ENCODE measurements around the gene VIPAS39.

Gene VIPAS39

GRCh38 chr14:77407158-77407557, 50.2 kb downstream of the VIPAS39 start:
- TF ChIP-seq POLR2A (IDR thresholded peaks at IDR 0.05; ENCODE audit: extremely low read depth, insufficient read length): no peak
- no peak for TF ChIP-seq MAX (IDR thresholded peaks at IDR 0.05; ENCODE audit: low read depth, low read length)
- no peak for TF ChIP-seq MYC (IDR thresholded peaks at IDR 0.05; ENCODE audit: low read depth, low read length)
- TF ChIP-seq CTCF (IDR thresholded peaks at IDR 0.05; ENCODE audit: low read depth, low read length): no peak
- peak; percentile 82 for DNase-seq (ENCODE audit: low read depth)
- H3K4me3 ChIP-seq (ENCODE audit: low read depth, low read length): peak overlapping the region; percentile 21

- H3K4me3 ChIP-seq (ENCODE audit: low read depth, low read length): peak overlapping the region; percentile 21
- peak; percentile 81 for DNase-seq (ENCODE audit: low read depth)
- TF ChIP-seq CTCF (IDR thresholded peaks at IDR 0.05; ENCODE audit: low read depth, low read length) (no peak), POLR2A (IDR thresholded peaks at IDR 0.05; ENCODE audit: extremely low read depth, insufficient read length) (no peak), MYC (IDR thresholded peaks at IDR 0.05; ENCODE audit: low read depth, low read length) (no peak), MAX (IDR thresholded peaks at IDR 0.05; ENCODE audit: low read depth, low read length) (no peak)
Measured at GRCh38 chr14:77406718-77407117, 50.7 kb downstream of the VIPAS39 start.

- H3K4me3 ChIP-seq (ENCODE audit: low read depth, low read length): no peak overlapping the region
- TF ChIP-seq POLR2A (IDR thresholded peaks at IDR 0.05; ENCODE audit: extremely low read depth, insufficient read length): no peak
- no peak for TF ChIP-seq CTCF (IDR thresholded peaks at IDR 0.05; ENCODE audit: low read depth, low read length)
- TF ChIP-seq MAX (IDR thresholded peaks at IDR 0.05; ENCODE audit: low read depth, low read length): no peak
- TF ChIP-seq MYC (IDR thresholded peaks at IDR 0.05; ENCODE audit: low read depth, low read length): no peak
- DNase-seq (ENCODE audit: low read depth): no peak
Measured at GRCh38 chr14:77406086-77406485, 51.3 kb downstream of the VIPAS39 start.

- no peak overlapping the region for H3K4me3 ChIP-seq (ENCODE audit: low read depth, low read length)
- TF ChIP-seq CTCF (IDR thresholded peaks at IDR 0.05; ENCODE audit: low read depth, low read length) (no peak), MYC (IDR thresholded peaks at IDR 0.05; ENCODE audit: low read depth, low read length) (no peak), POLR2A (IDR thresholded peaks at IDR 0.05; ENCODE audit: extremely low read depth, insufficient read length) (no peak), MAX (IDR thresholded peaks at IDR 0.05; ENCODE audit: low read depth, low read length) (no peak)
- DNase-seq (ENCODE audit: low read depth): no peak
Measured at GRCh38 chr14:77403768-77404167, 53.6 kb downstream of the VIPAS39 start.

- H3K4me3 ChIP-seq (ENCODE audit: low read depth, low read length): no peak overlapping the region
- DNase-seq (ENCODE audit: low read depth): no peak
- no peak for TF ChIP-seq POLR2A (IDR thresholded peaks at IDR 0.05; ENCODE audit: extremely low read depth, insufficient read length)
- TF ChIP-seq CTCF (IDR thresholded peaks at IDR 0.05; ENCODE audit: low read depth, low read length): no peak
Measured at GRCh38 chr14:77400216-77400615, 57.2 kb downstream of the VIPAS39 start.

GRCh38 chr14:77390188-77390587, 67.2 kb downstream of the VIPAS39 start:
- TF ChIP-seq CTCF (IDR thresholded peaks at IDR 0.05; ENCODE audit: low read depth, low read length): no peak
- TF ChIP-seq MAX (IDR thresholded peaks at IDR 0.05; ENCODE audit: low read depth, low read length): no peak
- no peak for TF ChIP-seq POLR2A (IDR thresholded peaks at IDR 0.05; ENCODE audit: extremely low read depth, insufficient read length)
- no peak for TF ChIP-seq MYC (IDR thresholded peaks at IDR 0.05; ENCODE audit: low read depth, low read length)
- no peak for DNase-seq (ENCODE audit: low read depth)
- H3K4me3 ChIP-seq (ENCODE audit: low read depth, low read length): no peak overlapping the region
